Measurements from ENCODE around the gene NUDT19.

NUDT19 gene

DNA sequence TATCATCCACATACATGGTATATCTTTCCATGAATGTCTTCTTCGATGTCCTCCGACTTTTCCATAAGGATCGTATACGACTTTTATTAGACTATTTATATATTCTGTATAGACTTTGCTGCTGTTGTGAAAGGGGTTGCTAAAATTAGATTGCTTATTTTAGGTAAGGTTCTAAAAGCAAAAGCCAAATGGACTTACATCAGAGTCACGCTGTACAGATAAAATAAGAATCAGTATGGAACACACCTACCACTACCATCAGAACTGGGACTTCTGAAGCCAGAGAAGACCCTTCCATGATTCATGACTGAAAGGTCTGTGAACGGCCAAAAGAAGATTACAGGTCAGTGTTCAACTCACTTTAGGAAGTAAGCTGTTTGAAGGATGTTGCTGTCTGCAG lies 25.5 kb upstream of the NUDT19 start:
- CTCF ChIA-PET = interaction anchor here (1.0 kb wide), 1 partner anchor 67 kb away, joined by 4 read pairs; no protein-coding TSS in a partner anchor
- POLR2A ChIA-PET = interaction anchor here (0.7 to 2.3 kb wide), 2 partner anchors 8 to 487 kb away, joined by 4 to 6 read pairs; no protein-coding TSS in a partner anchor
- TF ChIP-seq ZNF121 (tag by site-specific recombination; IDR thresholded peaks at IDR 0.05) = no peak
- TF ChIP-seq ZNF624 (tag by site-specific recombination; IDR thresholded peaks at IDR 0.05) = no peak
- TF ChIP-seq YY1 (tag by site-specific recombination; IDR thresholded peaks at IDR 0.05) = no peak
- no peak for TF ChIP-seq ZNF830 (tag by site-specific recombination; IDR thresholded peaks at IDR 0.05; ENCODE audit: low read depth)
- no peak for TF ChIP-seq KLF7 (tag by site-specific recombination; IDR thresholded peaks at IDR 0.05; ENCODE audit: borderline replicate concordance)
- TF ChIP-seq, protein P1, sequence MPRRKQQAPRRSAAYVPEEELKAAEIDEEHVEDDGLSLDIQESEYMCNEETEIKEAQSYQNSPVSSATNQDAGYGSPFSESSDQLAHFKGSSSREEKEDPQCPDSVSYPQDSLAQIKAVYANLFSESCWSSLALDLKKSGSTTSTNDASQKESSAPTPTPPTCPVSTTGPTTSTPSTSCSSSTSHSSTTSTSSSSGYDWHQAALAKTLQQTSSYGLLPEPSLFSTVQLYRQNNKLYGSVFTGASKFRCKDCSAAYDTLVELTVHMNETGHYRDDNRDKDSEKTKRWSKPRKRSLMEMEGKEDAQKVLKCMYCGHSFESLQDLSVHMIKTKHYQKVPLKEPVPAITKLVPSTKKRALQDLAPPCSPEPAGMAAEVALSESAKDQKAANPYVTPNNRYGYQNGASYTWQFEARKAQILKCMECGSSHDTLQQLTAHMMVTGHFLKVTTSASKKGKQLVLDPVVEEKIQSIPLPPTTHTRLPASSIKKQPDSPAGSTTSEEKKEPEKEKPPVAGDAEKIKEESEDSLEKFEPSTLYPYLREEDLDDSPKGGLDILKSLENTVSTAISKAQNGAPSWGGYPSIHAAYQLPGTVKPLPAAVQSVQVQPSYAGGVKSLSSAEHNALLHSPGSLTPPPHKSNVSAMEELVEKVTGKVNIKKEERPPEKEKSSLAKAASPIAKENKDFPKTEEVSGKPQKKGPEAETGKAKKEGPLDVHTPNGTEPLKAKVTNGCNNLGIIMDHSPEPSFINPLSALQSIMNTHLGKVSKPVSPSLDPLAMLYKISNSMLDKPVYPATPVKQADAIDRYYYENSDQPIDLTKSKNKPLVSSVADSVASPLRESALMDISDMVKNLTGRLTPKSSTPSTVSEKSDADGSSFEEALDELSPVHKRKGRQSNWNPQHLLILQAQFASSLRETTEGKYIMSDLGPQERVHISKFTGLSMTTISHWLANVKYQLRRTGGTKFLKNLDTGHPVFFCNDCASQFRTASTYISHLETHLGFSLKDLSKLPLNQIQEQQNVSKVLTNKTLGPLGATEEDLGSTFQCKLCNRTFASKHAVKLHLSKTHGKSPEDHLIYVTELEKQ (tag by site-specific recombination; IDR thresholded peaks at IDR 0.05; ENCODE audit: borderline replicate concordance) = no peak
- TF ChIP-seq ZNF660 (tag by site-specific recombination; IDR thresholded peaks at IDR 0.05) = no peak
- H3K27ac ChIP-seq (ENCODE audit: extremely low read depth, low read depth, low read length) = no peak overlapping the region
- no peaks in the 10 kb centered on the region for H3K9me3 ChIP-seq (ENCODE audit: control insufficient read depth, insufficient read depth, low read depth, low read length)
- H3K4me3 ChIP-seq (ENCODE audit: low read depth, low read length) = no peak overlapping the region
- H3K4me1 ChIP-seq (ENCODE audit: control insufficient read depth, insufficient read depth, low read length) = peaks cover 11% of the 10 kb centered on the region
- peaks cover 5 to 53% of the 10 kb centered on the region in 2 experiments for H3K36me3 ChIP-seq (ENCODE audit: control insufficient read depth in 2 of 2, insufficient read depth in 1 of 2, low read length in 2 of 2)

- H3K9me3 ChIP-seq (ENCODE audit: control insufficient read depth, insufficient read depth, low read depth, low read length) = no peaks in the 10 kb centered on the region
- H3K4me3 ChIP-seq (ENCODE audit: low read depth, low read length) = no peak overlapping the region
- no peak for TF ChIP-seq MYNN (tag by site-specific recombination; IDR thresholded peaks at IDR 0.05; ENCODE audit: borderline replicate concordance)
- TF ChIP-seq ZNF561 (tag by site-specific recombination; IDR thresholded peaks at IDR 0.05; ENCODE audit: borderline replicate concordance) = 0 out of 2 replicates have a peak, but pooled peaks have one; percentile 24
- no peak for TF ChIP-seq ZNF274 (IDR thresholded peaks at IDR 0.05; ENCODE audit: low read length)
- TF ChIP-seq ZNF274 (tag by site-specific recombination; IDR thresholded peaks at IDR 0.05; ENCODE audit: borderline replicate concordance) = no peak
- no peak for TF ChIP-seq GFI1B (tag by site-specific recombination; IDR thresholded peaks at IDR 0.05)
- TF ChIP-seq, protein P2, sequence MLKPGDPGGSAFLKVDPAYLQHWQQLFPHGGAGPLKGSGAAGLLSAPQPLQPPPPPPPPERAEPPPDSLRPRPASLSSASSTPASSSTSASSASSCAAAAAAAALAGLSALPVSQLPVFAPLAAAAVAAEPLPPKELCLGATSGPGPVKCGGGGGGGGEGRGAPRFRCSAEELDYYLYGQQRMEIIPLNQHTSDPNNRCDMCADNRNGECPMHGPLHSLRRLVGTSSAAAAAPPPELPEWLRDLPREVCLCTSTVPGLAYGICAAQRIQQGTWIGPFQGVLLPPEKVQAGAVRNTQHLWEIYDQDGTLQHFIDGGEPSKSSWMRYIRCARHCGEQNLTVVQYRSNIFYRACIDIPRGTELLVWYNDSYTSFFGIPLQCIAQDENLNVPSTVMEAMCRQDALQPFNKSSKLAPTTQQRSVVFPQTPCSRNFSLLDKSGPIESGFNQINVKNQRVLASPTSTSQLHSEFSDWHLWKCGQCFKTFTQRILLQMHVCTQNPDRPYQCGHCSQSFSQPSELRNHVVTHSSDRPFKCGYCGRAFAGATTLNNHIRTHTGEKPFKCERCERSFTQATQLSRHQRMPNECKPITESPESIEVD (tag by site-specific recombination; IDR thresholded peaks at IDR 0.05) = peak; percentile 69; the same call in 1 of the 2 replicates
- TF ChIP-seq, protein P3, sequence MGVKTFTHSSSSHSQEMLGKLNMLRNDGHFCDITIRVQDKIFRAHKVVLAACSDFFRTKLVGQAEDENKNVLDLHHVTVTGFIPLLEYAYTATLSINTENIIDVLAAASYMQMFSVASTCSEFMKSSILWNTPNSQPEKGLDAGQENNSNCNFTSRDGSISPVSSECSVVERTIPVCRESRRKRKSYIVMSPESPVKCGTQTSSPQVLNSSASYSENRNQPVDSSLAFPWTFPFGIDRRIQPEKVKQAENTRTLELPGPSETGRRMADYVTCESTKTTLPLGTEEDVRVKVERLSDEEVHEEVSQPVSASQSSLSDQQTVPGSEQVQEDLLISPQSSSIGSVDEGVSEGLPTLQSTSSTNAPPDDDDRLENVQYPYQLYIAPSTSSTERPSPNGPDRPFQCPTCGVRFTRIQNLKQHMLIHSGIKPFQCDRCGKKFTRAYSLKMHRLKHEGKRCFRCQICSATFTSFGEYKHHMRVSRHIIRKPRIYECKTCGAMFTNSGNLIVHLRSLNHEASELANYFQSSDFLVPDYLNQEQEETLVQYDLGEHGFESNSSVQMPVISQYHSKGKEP (tag by site-specific recombination; IDR thresholded peaks at IDR 0.05) = peak; percentile 47; the same call in 1 of the 2 replicates
- no peak for TF ChIP-seq ZNF140 (tag by site-specific recombination; IDR thresholded peaks at IDR 0.05)
- no peak for TF ChIP-seq ZNF354C (tag by site-specific recombination; IDR thresholded peaks at IDR 0.05; ENCODE audit: borderline replicate concordance, low read depth)
- TF ChIP-seq ZBTB8A (tag by site-specific recombination; IDR thresholded peaks at IDR 0.05) = 0 out of 2 replicates have a peak, but pooled peaks have one; percentile 10
- TF ChIP-seq KLF16 (tag by site-specific recombination; IDR thresholded peaks at IDR 0.05) = no peak
- no peak for TF ChIP-seq ZNF174 (tag by site-specific recombination; IDR thresholded peaks at IDR 0.05)
- TF ChIP-seq ZNF514 (tag by site-specific recombination; IDR thresholded peaks at IDR 0.05) = no peak
- no peak for TF ChIP-seq BCL11A (tag by site-specific recombination; IDR thresholded peaks at IDR 0.05; ENCODE audit: low read depth)
- no peak for TF ChIP-seq ZIC2 (tag by site-specific recombination; IDR thresholded peaks at IDR 0.05)
- POLR2A ChIA-PET = no interaction called here
- H3K4me1 ChIP-seq (ENCODE audit: control insufficient read depth, insufficient read depth, low read length) = peaks cover 30% of the 10 kb centered on the region
- H3K36me3 ChIP-seq (ENCODE audit: control insufficient read depth in 2 of 2, insufficient read depth in 1 of 2, low read length in 2 of 2) = peaks cover 5 to 49% of the 10 kb centered on the region in 2 experiments
- CTCF ChIA-PET = interaction anchor here (0.9 to 2.0 kb wide), 4 partner anchors 12 to 307 kb away, joined by 3 to 10 read pairs (median 4); no protein-coding TSS in a partner anchor
- no peak overlapping the region for H3K27ac ChIP-seq (ENCODE audit: extremely low read depth, low read depth, low read length)
Measured at GRCh38 chr19:32669310-32669709, 22.3 kb upstream of the NUDT19 start.

All from HEK293 (cell line).